ENCODE results near the gene CCDC185.

GRCh38 chr1:223355699-223356098 lies 37.5 kb upstream of the CCDC185 start:
- TF ChIP-seq CTCF (IDR thresholded peaks at IDR 0.05; ENCODE audit: low read depth, low read length) (no peak), POLR2A (IDR thresholded peaks at IDR 0.05; ENCODE audit: extremely low read depth, insufficient read length) (no peak)

Data from NB4 (cell line).